ENCODE results near the gene SMIM23. TPM values are rescaled to one million over a fixed set of nuclear protein-coding genes. Genes with fewer than 3 reads are reported as not detected.

The SMIM23 gene
- total and polyA plus RNA-seq, 2 of the 4 experiments (the other 2 are of a cell fraction): not detected

DNA sequence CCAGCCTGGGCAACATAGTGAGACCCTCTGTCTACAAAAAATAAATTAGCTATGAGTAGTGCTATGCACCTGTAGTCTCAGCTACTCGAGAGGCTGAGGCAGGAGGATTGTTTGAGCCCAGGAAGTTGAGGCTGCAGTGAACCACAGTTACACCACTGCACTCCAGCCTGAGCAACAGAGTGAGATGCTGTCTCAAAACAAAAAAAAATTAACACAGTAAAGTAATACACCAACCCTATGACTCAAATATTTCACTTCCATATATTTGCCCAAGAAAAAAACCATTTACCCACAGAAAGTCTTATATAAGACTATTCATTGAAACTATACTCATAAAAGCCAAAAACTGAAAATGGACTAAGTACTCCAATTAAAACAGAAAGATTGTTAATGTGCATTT, 16.2 kb downstream of the SMIM23 start:
- in situ Hi-C loops (cut with MboI; ENCODE audit: low sequenced_read_pairs) (no loop called here), intact Hi-C loops (cut with micrococcal nuclease) (no loop called here), dilution Hi-C loops (cut with HindIII; ENCODE audit: low sequenced_read_pairs, unreplicated experiment) (no loop called here)
- no peak overlapping the region for H3K4me3 ChIP-seq (ENCODE audit: insufficient read depth, low read depth, low read length)
- no peaks in the 10 kb centered on the region for H3K9me1 ChIP-seq (ENCODE audit: insufficient read depth, low read length)
- BruUV-seq (replicated peaks): no TSS peak
- no peak overlapping the region for H4K5ac ChIP-seq (ENCODE audit: low read depth, low read length)
- TF ChIP-seq RCOR1 (IDR thresholded peaks at IDR 0.05; ENCODE audit: insufficient replicate concordance, low read length): no peak
- TF ChIP-seq, protein P1, sequence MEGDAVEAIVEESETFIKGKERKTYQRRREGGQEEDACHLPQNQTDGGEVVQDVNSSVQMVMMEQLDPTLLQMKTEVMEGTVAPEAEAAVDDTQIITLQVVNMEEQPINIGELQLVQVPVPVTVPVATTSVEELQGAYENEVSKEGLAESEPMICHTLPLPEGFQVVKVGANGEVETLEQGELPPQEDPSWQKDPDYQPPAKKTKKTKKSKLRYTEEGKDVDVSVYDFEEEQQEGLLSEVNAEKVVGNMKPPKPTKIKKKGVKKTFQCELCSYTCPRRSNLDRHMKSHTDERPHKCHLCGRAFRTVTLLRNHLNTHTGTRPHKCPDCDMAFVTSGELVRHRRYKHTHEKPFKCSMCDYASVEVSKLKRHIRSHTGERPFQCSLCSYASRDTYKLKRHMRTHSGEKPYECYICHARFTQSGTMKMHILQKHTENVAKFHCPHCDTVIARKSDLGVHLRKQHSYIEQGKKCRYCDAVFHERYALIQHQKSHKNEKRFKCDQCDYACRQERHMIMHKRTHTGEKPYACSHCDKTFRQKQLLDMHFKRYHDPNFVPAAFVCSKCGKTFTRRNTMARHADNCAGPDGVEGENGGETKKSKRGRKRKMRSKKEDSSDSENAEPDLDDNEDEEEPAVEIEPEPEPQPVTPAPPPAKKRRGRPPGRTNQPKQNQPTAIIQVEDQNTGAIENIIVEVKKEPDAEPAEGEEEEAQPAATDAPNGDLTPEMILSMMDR (conservative IDR thresholded peaks at IDR 0.05; ENCODE audit: low read depth, low read length): no peak
- TF ChIP-seq MAFK (IDR thresholded peaks at IDR 0.05; ENCODE audit: low read depth, low read length): no peak
- no peak for TF ChIP-seq MXI1 (IDR thresholded peaks at IDR 0.05; ENCODE audit: borderline replicate concordance, low read depth, low read length)
- no peak for TF ChIP-seq CEBPB (IDR thresholded peaks at IDR 0.05; ENCODE audit: low read depth, low read length)
- no peak for TF ChIP-seq CHD1 (IDR thresholded peaks at IDR 0.05; ENCODE audit: low read depth, low read length)
- TF ChIP-seq FOS (IDR thresholded peaks at IDR 0.05; ENCODE audit: low read depth, low read length): no peak
- TF ChIP-seq RFX5 (IDR thresholded peaks at IDR 0.05; ENCODE audit: low read depth, low read length): no peak
- TF ChIP-seq, protein P2, sequence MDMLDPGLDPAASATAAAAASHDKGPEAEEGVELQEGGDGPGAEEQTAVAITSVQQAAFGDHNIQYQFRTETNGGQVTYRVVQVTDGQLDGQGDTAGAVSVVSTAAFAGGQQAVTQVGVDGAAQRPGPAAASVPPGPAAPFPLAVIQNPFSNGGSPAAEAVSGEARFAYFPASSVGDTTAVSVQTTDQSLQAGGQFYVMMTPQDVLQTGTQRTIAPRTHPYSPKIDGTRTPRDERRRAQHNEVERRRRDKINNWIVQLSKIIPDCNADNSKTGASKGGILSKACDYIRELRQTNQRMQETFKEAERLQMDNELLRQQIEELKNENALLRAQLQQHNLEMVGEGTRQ (IDR thresholded peaks at IDR 0.05; ENCODE audit: low read depth, low read length): no peak
- TF ChIP-seq POLR2A (IDR thresholded peaks at IDR 0.05; ENCODE audit: low read depth, low read length): no peak
- no peak for TF ChIP-seq MAZ (IDR thresholded peaks at IDR 0.05; ENCODE audit: borderline replicate concordance, low read depth, low read length)
- no peak for TF ChIP-seq RAD21 (IDR thresholded peaks at IDR 0.05; ENCODE audit: low read length)
- no peak for TF ChIP-seq BHLHE40 (IDR thresholded peaks at IDR 0.05; ENCODE audit: low read depth, low read length)
- H3K23ac ChIP-seq (ENCODE audit: low read depth, low read length): no peak overlapping the region
- ChIA-PET CTCF (interaction anchor here (1.2 to 1.3 kb wide), 2 partner anchors 10 to 21 kb away, joined by 3 to 4 read pairs; no protein-coding TSS in a partner anchor), POLR2A (ENCODE audit: unreplicated experiment) (no interaction called here)
- H4K8ac ChIP-seq (ENCODE audit: low read depth in 2 of 2, low read length in 2 of 2): no peak overlapping the region
- no CpG with 5 or more reads among the region's 1 CpG for WGBS, 2 experiments (ENCODE audit: extremely low coverage in 2 of 2, insufficient read length in 1 of 2)
- no peak overlapping the region for H3K14ac ChIP-seq (replicated peaks; ENCODE audit: low read depth, low read length)
- H3K4me1 ChIP-seq (ENCODE audit: control insufficient read depth, insufficient read depth, low read length): no peaks in the 10 kb centered on the region
- H2BK5ac ChIP-seq (ENCODE audit: low read depth, low read length, poor library complexity, severe bottlenecking): no peak overlapping the region
- peaks cover 23% of the 10 kb centered on the region for H3K27me3 ChIP-seq (ENCODE audit: control insufficient read depth, insufficient read depth, low read length)
- no peak overlapping the region for H3K56ac ChIP-seq (ENCODE audit: extremely low read depth, insufficient read depth, low read length)
- ATAC-seq (ENCODE audit: low read depth): no peak
- no peak for DNase-seq
- H2BK15ac ChIP-seq (ENCODE audit: low read depth, low read length): no peak overlapping the region
- no peak overlapping the region for H3K9ac ChIP-seq (ENCODE audit: low read depth, low read length)
- no peaks in the 10 kb centered on the region for H3K9me3 ChIP-seq (ENCODE audit: control insufficient read depth, insufficient read depth, low read length)
- H2AFZ ChIP-seq (replicated peaks; ENCODE audit: low read length, poor library complexity): no peak overlapping the region
- H3K36me3 ChIP-seq (ENCODE audit: control insufficient read depth, insufficient read depth, low read length): no peaks in the 10 kb centered on the region
- H3K4ac ChIP-seq (ENCODE audit: low read depth, low read length): no peak overlapping the region
- no peak overlapping the region for H3K4me2 ChIP-seq (ENCODE audit: low read depth, low read length)
- H2AK5ac ChIP-seq (ENCODE audit: low read depth, low read length): no peak overlapping the region
- H4K91ac ChIP-seq (ENCODE audit: insufficient read depth, low read depth, low read length): no peak overlapping the region
- no peak overlapping the region for H2BK20ac ChIP-seq (ENCODE audit: low read depth, low read length)
- H2BK120ac ChIP-seq (ENCODE audit: low read depth, low read length): no peak overlapping the region
- no peaks in the 10 kb centered on the region for H4K20me1 ChIP-seq (ENCODE audit: insufficient read depth, low read length)
- H3K18ac ChIP-seq (ENCODE audit: low read depth, low read length): no peak overlapping the region
- no peak overlapping the region for H2AK9ac ChIP-seq (replicated peaks; ENCODE audit: low read depth, low read length, poor library complexity)
- no peaks in the 10 kb centered on the region for H3K79me1 ChIP-seq (ENCODE audit: low read depth in 1 of 2, low read length in 2 of 2)
- no peak overlapping the region for H3K27ac ChIP-seq (ENCODE audit: insufficient read depth, low read length)
